ENCODE data around the gene TTLL9.

- no peak for TF ChIP-seq CHD2 (IDR thresholded peaks at IDR 0.05; ENCODE audit: low read length, partially characterized antibody)
- TF ChIP-seq RXRA (IDR thresholded peaks at IDR 0.05; ENCODE audit: borderline replicate concordance, low read depth), result no peak
- TF ChIP-seq EP300 (IDR thresholded peaks at IDR 0.05; ENCODE audit: borderline replicate concordance in 1 of 2, low read depth in 1 of 2, low read length in 1 of 2), result no peak
- TF ChIP-seq CTCF (IDR thresholded peaks at IDR 0.05), result no peak
- no peak for TF ChIP-seq NRF1 (IDR thresholded peaks at IDR 0.05; ENCODE audit: low read depth, low read length)
- TF ChIP-seq POLR2AphosphoS5 (IDR thresholded peaks at IDR 0.05; ENCODE audit: low read depth, low read length), result no peak
- TF ChIP-seq MAX (IDR thresholded peaks at IDR 0.05; ENCODE audit: low read depth), result no peak
- no peak for TF ChIP-seq FOSL2 (IDR thresholded peaks at IDR 0.05; ENCODE audit: borderline replicate concordance, low read depth)
- TF ChIP-seq RCOR1 (IDR thresholded peaks at IDR 0.05; ENCODE audit: low read length), result no peak
- no peak for TF ChIP-seq EZH2phosphoT487 (IDR thresholded peaks at IDR 0.05; ENCODE audit: borderline replicate concordance, low read depth)
Measured at GRCh38 chr20:31858760-31859083, 11.7 kb upstream of the TTLL9 start.

All from SK-N-SH (cell line).